ENCODE data around the gene SYT7.

The SYT7 gene

GRCh38 chr11:61533401-61533800 is 47.5 kb downstream of the SYT7 start:
- TF ChIP-seq CTCF (IDR thresholded peaks at IDR 0.05): no peak
- peaks cover 17% of the 10 kb centered on the region for H3K27me3 ChIP-seq
- no peaks in the 10 kb centered on the region for H3K4me1 ChIP-seq (ENCODE audit: control insufficient read depth in 1 of 2, insufficient read depth in 1 of 2, low read depth in 1 of 2, low read length in 1 of 2)
- H3K9me3 ChIP-seq: no peaks in the 10 kb centered on the region
- H3K4me3 ChIP-seq (ENCODE audit: low read depth in 1 of 2, low read length in 1 of 2): no peak overlapping the region
- no peaks in the 10 kb centered on the region for H3K36me3 ChIP-seq
- no peak overlapping the region for H3K27ac ChIP-seq

- Histone ChIP-seq H3K4me3 (ENCODE audit: low read depth in 1 of 2, low read length in 1 of 2) (no peak overlapping the region), H3K9me3 (no peaks in the 10 kb centered on the region), H3K4me1 (ENCODE audit: control insufficient read depth in 1 of 2, insufficient read depth in 1 of 2, low read depth in 1 of 2, low read length in 1 of 2) (no peaks in the 10 kb centered on the region), H3K36me3 (no peaks in the 10 kb centered on the region), H3K27me3 (peaks cover 21% of the 10 kb centered on the region), H3K27ac (no peak overlapping the region)
- no peak for TF ChIP-seq CTCF (IDR thresholded peaks at IDR 0.05)
These were observed 47.9 kb downstream of the SYT7 start for GRCh38 chr11:61533039-61533375.

GRCh38 chr11:61532134-61533038 is 48.5 kb downstream of the SYT7 start:
- Histone ChIP-seq H3K27ac (no peak overlapping the region), H3K36me3 (no peaks in the 10 kb centered on the region), H3K4me1 (ENCODE audit: control insufficient read depth in 1 of 2, insufficient read depth in 1 of 2, low read depth in 1 of 2, low read length in 1 of 2) (no peaks in the 10 kb centered on the region), H3K9me3 (no peaks in the 10 kb centered on the region), H3K4me3 (ENCODE audit: low read depth in 1 of 2, low read length in 1 of 2) (no peak overlapping the region), H3K27me3 (peaks cover 25% of the 10 kb centered on the region)
- peak; percentile 42 for TF ChIP-seq CTCF (IDR thresholded peaks at IDR 0.05)

GRCh38 chr11:61531044-61531443 is 49.8 kb downstream of the SYT7 start:
- no peak for TF ChIP-seq CTCF (IDR thresholded peaks at IDR 0.05)
- peaks cover 39% of the 10 kb centered on the region for H3K27me3 ChIP-seq
- H3K4me1 ChIP-seq (ENCODE audit: control insufficient read depth in 1 of 2, insufficient read depth in 1 of 2, low read depth in 1 of 2, low read length in 1 of 2): no peaks in the 10 kb centered on the region
- no peak overlapping the region for H3K4me3 ChIP-seq (ENCODE audit: low read depth in 1 of 2, low read length in 1 of 2)
- no peaks in the 10 kb centered on the region for H3K9me3 ChIP-seq
- H3K27ac ChIP-seq: no peak overlapping the region
- no peaks in the 10 kb centered on the region for H3K36me3 ChIP-seq

GRCh38 chr11:61529537-61530225 is 51.2 kb downstream of the SYT7 start:
- TF ChIP-seq CTCF (IDR thresholded peaks at IDR 0.05): no peak
- Histone ChIP-seq H3K4me3 (ENCODE audit: low read depth in 1 of 2, low read length in 1 of 2) (no peak overlapping the region), H3K9me3 (no peaks in the 10 kb centered on the region), H3K27me3 (peaks cover 49% of the 10 kb centered on the region), H3K4me1 (ENCODE audit: control insufficient read depth in 1 of 2, insufficient read depth in 1 of 2, low read depth in 1 of 2, low read length in 1 of 2) (no peaks in the 10 kb centered on the region), H3K36me3 (no peaks in the 10 kb centered on the region), H3K27ac (no peak overlapping the region)
